Ishikawa (cell line): ENCODE data around the gene DCAF8.

Experiments used
- EP300 ChIP-seq: IDR thresholded peaks from 2 replicates; pipeline ENCODE4 v1.6.1; 2012; ENCODE audit warnings: borderline replicate concordance
- MAX ChIP-seq: IDR thresholded peaks from 2 replicates; pipeline ENCODE4 v1.6.1; 2012
- NFIC ChIP-seq: IDR thresholded peaks from 2 replicates; pipeline ENCODE4 v1.6.1; 2012
- REST ChIP-seq: IDR thresholded peaks from 2 replicates; pipeline ENCODE4 v1.6.1; 2012; ENCODE audit warnings: low read depth, mild to moderate bottlenecking
- TAF1 ChIP-seq: IDR thresholded peaks from 2 replicates; pipeline ENCODE4 v1.6.1; 2012; ENCODE audit warnings: low read depth, mild to moderate bottlenecking
- TCF12 ChIP-seq: IDR thresholded peaks from 2 replicates; pipeline ENCODE4 v1.6.1; 2012; ENCODE audit warnings: low read depth
- TEAD4 ChIP-seq: IDR thresholded peaks from 2 replicates; pipeline ENCODE4 v1.6.1; 2012
- USF1 ChIP-seq: IDR thresholded peaks from 2 replicates; pipeline ENCODE4 v1.6.1; 2012
- ZBTB7A ChIP-seq: IDR thresholded peaks from 2 replicates; pipeline ENCODE4 v1.6.1; 2012; ENCODE audit warnings: low read depth

DNA sequence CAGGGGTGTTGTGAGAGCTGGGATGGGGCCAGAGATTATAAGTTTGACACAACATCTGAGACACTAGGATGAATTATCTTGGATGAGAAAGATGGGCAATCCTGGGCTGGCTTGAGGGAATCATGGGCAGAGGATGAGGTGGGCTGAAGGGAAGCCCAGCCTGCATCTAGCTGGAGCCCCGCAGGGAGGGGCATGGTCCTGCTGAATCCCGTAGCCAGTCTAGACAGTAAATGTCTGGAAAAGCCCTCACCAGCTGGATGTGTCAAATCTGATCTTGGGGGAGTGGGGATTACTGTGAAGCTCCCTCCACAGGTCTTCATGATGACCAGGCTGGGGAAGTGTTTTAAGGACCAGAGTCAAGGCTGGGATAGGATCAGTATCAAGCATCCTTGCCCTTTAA is 75.6 kb downstream of the DCAF8 start:
- TF ChIP-seq EP300 (no peak), REST (no peak), NFIC (no peak), TAF1 (no peak), MAX (no peak), TCF12 (no peak), USF1 (no peak), TEAD4 (no peak), ZBTB7A (no peak)
